NB4 (cell line): ENCODE results near the gene MAGIX.

ENCODE experiments used
- MYC ChIP-seq: IDR thresholded peaks from 2 replicates; pipeline ENCODE4 v1.6.1; 2011; ENCODE audit warnings: low read depth, low read length
- POLR2A ChIP-seq: IDR thresholded peaks from 2 replicates; pipeline ENCODE4 v1.6.1; 2011; ENCODE audit warnings: mild to moderate bottlenecking; ENCODE audit not compliant: insufficient read length; ENCODE audit errors: extremely low read depth
- TF ChIP-seq, protein P1 (sequence below): IDR thresholded peaks from one replicate; pipeline ENCODE4 v1.5.1; 2012; ENCODE audit warnings: low read depth, low read length
- TF ChIP-seq, protein P2 (sequence below): IDR thresholded peaks from 2 replicates; pipeline ENCODE4 v1.6.1; 2011; ENCODE audit warnings: low read depth, low read length

DNA sequence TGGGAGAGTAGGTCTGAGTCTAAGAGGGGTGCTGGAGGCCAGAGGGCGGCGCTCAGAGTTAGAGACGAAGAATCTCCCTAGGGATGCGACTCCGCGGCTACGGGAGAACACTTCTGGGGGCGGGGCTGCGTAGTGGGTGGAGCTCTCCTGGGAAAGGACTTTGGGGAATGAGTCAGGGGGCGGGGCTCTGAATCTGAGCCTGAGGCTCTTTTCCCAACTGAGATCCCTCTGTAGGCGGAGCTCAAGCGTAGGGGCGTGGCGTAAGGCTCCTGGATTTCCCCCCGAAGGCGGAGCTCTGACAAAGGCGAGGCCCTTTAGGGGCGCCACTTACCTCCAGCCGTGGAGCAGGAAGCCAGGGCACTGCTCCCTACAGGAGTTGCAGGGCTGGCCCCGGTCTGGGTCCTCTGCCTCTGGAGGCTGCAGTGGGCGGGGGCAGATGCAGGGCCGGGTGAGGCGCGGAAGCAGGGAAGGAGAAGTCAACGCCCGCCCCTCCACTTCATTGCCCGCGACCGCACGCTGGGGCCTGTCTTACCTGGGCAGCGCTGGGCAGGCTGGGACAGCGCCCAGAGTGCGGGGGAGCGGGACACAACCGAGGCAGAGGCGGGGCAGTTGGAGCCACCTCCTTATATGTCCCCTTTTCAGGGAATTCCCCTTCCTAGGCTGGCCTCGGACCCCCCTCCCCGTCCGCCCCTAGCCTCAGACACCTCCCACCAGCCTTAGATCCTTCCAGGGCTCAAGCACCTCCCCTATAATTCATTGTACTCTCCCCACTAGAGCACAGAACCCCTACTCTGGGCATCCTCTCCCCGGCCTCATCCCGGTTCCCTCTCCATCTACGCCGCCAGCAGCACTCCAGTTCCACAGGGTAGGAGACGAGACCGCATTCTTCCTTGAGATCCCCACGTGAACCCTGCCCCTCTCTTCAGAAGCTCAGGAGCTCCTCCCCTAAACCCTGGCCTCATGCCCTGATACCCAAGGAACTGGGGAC, 22.0 kb downstream of the MAGIX start:
- TF ChIP-seq, protein P1, sequence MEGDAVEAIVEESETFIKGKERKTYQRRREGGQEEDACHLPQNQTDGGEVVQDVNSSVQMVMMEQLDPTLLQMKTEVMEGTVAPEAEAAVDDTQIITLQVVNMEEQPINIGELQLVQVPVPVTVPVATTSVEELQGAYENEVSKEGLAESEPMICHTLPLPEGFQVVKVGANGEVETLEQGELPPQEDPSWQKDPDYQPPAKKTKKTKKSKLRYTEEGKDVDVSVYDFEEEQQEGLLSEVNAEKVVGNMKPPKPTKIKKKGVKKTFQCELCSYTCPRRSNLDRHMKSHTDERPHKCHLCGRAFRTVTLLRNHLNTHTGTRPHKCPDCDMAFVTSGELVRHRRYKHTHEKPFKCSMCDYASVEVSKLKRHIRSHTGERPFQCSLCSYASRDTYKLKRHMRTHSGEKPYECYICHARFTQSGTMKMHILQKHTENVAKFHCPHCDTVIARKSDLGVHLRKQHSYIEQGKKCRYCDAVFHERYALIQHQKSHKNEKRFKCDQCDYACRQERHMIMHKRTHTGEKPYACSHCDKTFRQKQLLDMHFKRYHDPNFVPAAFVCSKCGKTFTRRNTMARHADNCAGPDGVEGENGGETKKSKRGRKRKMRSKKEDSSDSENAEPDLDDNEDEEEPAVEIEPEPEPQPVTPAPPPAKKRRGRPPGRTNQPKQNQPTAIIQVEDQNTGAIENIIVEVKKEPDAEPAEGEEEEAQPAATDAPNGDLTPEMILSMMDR: peak; percentile 8
- TF ChIP-seq POLR2A (no peak), MYC (no peak)
- TF ChIP-seq, protein P2, sequence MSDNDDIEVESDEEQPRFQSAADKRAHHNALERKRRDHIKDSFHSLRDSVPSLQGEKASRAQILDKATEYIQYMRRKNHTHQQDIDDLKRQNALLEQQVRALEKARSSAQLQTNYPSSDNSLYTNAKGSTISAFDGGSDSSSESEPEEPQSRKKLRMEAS: no peak
